NCI-H2081 (cell line): Measurements from ENCODE around the gene KCNQ2.
A peak's percentile ranks its signal among the peaks of the same experiment; 100 is the strongest.
"Not testable (repeated sequence)": the region's sequence is repeated elsewhere in the genome, so short reads cannot be mapped to it uniquely, and the experiment has no call there.

Experiments used
- DNase-seq, 2 experiments: peaks; one replicate each; lab custom pipeline; 2025; lab: John Stamatoyannopoulos, UW

The KCNQ2 gene

DNA sequence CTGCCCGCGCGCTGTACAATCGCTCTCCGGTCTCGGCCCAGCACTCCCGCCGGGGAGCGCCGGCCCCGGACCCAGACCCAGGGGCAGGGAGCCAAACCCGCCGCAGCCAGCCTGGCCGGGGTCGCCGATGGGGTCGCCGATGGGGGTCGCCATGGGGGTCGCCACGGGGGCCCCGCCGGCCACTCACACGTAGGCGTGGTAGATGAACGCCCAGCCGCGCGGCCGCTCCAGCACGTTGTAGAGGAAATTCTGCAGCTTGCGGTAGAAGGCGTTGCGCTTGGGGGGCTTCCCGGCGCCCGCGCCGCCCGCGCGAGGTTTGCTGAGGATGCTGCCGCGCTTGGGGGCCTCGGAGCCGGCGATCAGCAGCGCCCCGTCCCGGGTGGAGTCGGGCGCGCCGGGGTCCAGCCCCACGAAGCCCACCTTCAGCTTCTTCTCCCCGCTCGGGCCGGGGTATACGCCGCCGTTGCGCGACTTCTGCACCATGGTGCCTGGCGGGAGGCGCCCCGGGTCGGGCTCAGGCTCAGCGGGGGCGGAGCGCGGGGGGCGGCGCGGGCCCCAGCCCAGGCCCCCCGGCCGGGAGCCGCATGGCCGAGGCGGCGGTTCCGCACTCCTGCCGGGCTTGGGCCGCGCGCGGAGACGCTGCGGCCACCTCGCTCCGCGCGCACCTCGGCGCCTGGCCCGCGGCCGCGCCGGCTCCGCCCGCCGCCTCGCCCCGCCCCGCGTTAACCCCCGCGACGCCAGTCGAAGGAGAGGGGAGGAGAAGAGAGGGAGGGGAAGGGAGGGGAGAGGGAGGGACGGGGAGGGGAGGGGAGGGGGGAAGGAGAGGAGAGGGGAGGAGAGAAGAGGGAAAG lies at the start of gene KCNQ2:
KCNQ2 (minus strand) TSS at position 675 of the 851 bp plus-strand sequence; CDS start at position 483, 192 bp downstream.
- no peak for DNase-seq

DNA sequence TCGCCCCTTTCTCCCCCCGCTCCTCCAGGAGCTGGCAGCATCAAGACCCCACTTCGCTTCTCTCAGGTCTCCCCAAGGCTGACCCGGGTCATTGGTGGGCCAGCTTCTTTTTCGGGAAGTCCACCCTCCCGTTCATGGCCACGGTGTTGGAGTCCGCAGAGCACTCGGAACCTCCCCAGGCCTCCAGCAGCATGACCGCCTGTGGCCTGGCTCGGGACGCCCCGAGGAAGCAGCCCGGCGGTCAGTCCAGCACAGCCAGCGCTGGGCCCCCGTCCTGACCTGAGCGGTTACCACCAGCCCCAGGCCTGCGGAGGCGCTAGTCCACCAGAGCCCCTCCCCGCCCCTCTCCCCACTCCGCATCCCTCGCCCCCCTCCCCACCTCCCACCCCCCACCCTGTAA lies 49.1 kb upstream of the KCNQ2 start:
- no peak for DNase-seq

DNA sequence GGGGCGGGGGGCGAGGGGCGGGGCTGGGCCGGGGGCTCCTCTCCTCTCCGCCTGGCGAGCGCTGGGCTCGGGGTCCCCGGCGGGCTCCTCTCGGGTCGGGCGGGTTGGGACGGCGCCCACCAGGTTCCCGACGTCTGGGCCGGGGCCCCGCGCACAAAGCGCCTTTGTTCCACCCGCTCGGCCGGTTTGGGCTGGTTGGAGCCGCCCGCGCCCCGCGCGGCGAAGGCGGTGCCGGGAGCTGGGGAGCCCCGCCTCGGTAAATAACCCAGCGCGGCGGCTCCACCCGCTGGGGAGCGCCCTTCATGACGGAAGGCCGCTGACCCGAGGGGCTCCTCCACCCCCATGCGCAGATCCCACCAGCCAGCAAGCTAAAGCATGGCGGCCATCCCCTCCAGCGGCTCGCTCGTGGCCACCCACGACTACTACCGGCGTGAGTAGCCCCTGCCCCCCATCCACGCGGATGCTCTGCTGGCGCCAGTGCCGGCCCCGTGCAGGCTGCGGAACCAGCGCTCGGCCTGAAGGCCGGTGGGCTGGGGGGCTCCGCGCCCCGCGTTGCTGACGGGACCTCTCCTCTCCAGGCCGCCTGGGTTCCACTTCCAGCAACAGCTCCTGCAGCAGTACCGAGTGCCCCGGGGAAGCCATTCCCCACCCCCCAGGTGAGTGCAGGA lies 48.6 kb upstream of the KCNQ2 start:
- DNase-seq: peak; percentile 46 to 49

DNA sequence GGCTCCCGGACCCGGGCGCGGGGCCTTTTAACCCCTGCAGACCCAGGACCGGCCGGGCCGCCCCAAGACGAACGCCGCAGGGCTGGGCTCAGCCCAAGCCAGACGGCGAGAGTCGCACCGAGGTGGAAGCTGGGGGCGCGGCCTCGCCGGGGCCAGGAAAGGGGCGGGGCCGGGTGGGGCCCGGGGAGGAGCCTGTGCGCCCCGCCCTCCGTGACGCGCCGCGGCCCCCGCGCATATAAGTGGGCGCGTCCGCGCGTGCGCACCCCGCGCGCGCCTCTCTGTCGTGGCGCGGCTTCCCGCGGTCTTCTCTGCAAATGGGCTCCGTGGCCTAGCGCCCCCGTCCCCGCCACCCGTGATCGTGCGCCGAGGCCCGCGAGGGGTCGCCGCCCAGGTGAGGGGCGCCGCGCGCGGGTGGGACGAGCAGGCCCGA lies 48.1 kb upstream of the KCNQ2 start, which contains the start of gene PPDPF:
PPDPF (plus strand) TSS at position 262 of the 430 bp plus-strand sequence. CDS start 544 bp downstream, outside the sequence.
- peak; percentile 62 to 82 for DNase-seq

DNA sequence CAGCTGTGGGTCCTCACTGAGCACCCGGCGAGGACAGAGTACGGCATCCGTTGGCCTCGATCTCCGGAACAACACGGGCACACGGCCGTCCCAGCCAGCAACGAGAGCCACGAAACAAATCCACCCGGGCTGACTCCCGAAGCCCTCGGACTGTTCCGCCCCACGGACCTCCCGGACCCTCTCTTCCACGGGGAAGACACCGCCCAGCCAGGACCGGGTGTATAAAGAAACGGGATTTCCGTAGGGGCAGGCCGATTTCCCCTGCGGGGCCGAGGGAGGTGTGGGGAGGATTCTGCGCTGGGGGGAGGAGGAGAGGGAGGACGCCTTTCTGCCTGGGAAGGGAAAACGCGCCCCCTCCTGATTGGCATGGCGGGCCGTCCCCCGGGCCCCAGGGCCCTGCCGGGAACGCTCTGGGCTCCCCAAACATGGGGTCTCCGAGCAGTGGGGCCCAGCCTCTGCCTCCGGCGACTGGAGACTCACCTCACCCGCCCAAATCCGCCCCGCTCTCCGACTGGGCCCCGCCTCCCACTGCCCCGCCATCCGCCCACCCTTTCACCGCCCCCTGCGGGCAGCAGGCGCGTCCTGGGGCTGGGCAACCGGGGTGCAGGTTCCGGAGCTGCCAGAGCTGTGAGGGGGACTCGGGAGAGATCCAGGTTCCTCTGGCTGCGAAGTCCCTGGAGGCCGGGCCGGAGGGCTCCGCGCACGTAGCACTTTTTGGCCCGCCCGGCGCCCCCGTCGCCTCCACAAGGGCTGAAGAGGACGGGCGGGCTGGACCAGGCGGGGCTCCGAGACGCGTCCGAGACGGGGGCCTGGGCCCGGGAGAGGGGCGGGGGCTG lies 47.4 kb upstream of the KCNQ2 start:
- peak in 1 of 2 experiments; percentile 27 for DNase-seq

DNA sequence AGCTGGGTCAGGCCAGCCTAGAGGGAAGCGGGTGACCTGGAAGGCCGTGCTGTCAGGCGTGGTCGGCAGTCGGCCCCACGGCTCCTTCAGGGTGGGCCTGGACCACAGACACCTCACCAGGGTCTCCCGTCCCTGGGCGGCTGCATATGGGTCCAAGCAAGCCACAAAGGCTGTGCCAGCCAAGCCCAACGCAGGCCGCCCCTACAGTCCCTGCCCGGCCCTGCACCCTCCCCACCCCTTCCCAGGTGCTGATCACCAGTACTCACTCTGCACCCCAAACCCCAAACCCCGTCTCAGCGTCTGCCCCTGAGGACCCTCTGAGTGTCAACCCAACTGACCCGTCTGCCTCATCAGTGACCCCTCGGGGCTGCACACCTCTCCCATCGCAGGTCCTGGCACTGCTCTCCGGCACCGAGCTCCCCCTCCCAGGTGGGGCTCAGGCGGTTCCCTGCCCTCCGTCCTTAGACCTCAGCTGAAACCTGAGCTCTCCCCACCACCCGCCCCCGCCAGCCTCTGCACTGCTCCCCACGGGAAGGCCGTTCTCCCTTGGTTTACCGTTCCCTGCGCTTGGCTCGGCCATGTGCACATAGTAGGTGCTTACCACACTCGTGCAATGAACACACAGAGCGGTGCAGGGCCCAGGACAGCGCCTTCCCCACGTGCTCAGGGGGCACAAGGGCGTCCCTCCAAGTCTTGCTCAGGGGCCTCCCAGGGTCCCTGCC lies 46.7 kb upstream of the KCNQ2 start:
- DNase-seq: no peak

DNA sequence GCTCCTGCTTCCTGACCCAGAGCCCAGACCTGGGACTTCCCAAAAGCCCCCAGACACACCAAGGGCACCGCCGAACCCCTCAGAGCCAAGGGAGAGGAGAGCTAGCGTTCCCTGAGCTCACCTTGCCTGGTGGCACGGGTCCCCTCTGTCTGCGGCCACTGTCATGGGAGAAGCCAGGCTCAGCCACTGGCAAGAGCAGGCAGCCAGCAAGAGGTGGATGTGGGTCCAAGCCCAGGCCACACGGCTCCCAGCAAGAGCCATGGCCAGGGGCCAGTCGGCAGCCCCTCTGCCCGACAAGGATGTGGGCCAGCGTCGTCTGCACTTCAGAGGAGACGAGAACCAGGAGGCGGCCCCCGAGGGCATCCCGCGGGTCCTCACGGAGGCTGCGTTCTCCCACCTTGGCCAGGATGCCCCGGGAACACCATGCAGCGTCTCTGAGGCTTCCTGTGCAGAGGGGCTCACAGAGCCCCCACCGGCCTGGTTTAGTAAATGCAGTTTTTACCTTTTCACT lies 46.0 kb upstream of the KCNQ2 start:
- no peak for DNase-seq

DNA sequence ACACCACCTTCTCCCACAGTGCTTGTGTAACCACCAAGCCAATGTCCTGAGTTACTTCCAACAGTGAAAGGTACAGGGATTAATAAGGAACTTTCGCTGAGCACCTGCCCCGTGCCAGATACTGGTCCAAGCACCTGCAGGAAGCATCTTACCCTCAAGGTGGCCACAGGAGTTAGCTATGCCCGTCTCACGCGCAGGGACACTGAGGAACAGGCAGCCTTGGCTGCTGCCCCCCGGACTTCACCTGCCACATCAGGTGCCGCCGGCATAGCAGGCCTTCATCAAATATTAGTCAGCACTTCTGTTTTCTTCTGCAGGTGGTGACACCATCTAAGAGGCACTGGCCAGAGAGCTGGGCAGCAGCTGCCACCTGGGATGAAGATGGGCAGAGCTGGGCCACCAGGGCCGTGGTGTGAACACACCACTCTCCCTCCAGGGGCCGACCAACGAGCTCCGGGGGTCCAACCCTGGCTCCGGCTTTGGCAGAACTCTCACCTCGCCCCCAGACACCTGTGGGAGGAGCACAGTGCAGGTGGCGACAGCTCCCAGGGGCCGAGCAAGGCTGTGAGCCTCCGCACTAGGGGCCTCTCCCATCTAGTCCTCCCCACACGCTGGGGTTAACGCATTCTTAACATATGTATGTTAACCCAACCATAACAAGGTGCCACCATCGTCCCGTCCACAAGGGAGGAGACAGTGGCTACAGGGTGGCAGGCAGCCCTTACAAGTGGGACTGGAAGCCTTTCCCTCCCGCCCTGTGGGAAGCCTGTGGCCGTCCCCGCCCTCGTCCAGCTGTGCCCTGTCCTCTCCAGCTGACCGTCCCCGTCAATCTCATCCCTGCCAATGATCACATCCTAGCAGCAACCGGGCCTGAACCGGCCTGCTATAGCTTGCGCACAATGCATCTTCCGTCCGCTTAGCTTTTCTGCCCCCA lies 45.2 kb upstream of the KCNQ2 start:
- DNase-seq: no peak

DNA sequence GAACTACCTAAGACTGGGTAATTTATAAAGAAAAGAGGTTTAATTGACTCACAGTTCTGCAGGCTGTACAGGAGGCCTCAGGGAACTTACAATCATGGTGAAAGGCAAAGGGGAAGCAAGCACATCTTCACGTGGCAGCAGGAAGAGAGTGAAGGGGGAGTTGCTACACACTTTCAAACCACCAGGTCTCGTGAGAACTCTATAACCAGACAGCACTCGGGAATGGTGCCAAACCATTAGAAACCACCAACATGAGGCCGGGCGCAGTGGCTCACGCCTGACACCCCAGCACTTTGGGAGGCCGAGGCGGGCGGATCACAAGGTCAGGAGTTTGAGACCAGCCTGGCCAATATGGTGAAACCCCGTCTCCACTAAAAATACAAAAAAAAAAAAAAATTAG lies 42.1 kb upstream of the KCNQ2 start:
- not testable (repeated sequence) for DNase-seq

DNA sequence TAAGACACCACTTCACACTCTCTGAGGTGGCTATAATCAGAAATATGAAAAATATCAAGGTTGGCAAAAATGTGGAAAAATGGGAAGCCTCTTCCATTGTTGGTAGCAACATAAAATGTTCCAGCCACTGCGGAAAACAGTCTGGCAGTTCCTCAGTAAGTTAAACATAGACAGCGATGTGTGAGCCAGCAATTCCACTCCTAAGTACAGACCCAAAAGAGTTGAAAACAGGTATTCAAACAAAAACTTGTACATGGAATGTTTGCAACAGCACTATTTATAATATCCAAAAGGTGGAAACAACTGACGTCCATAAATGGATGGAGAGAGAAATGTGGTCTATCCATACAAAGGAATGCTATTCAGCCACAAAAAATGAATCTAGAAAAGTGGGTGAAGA lies 40.8 kb upstream of the KCNQ2 start:
- DNase-seq: no peak

DNA sequence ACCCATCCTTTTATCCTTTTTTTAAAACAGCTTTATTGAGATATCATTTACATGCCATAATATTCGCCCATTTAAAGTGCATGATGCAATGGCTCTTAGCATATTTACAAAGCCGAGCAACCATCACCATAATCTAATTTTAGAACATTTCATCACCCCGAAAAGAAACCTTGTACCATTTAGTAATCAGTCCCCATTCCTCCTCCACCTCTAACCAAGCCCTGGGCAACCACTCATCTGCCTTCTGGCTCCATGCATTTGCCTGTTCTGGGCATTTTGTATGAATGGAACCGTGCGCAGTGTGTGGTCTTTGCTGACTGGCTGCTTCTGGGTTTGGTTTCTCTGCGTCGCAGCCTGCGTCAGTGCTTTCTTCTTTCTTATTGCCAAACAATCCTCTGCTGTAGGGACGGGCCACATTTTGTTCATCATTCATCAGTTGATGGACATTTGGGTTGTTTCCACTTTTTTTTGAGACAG lies 36.7 kb upstream of the KCNQ2 start:
- no peak for DNase-seq

DNA sequence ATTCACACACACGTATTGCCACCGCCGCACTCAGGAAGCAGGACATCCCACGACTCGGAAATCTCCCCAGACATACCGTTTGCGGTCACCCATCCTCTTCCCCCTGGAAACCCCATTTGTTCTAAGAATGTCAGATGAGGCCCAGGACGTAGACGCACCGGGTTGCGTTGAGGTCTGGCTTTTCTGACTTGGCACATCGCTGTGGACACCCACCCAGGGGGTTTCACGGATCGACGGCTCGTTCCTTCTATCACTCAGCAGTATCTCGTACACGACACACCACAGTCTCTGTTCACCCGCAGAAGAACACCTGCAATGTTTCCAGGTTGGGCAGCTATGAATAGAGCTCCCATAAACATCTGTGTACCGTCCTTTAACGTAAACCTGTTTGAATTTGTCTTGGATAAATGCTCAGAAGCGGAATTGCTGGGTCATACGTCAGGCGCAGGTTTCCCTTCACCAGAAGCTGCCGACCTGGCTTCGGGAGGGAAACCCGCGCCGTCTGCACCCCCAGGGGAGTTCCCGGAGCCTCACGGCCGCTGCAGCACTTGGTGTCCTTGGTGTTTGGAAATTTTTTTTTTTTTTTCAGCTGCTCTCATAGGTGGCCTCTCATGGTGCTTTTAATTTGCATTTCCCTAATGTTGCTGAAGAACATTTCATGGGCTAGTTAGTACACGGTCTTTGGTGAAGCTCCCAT lies 35.8 kb upstream of the KCNQ2 start:
- DNase-seq: no peak

DNA sequence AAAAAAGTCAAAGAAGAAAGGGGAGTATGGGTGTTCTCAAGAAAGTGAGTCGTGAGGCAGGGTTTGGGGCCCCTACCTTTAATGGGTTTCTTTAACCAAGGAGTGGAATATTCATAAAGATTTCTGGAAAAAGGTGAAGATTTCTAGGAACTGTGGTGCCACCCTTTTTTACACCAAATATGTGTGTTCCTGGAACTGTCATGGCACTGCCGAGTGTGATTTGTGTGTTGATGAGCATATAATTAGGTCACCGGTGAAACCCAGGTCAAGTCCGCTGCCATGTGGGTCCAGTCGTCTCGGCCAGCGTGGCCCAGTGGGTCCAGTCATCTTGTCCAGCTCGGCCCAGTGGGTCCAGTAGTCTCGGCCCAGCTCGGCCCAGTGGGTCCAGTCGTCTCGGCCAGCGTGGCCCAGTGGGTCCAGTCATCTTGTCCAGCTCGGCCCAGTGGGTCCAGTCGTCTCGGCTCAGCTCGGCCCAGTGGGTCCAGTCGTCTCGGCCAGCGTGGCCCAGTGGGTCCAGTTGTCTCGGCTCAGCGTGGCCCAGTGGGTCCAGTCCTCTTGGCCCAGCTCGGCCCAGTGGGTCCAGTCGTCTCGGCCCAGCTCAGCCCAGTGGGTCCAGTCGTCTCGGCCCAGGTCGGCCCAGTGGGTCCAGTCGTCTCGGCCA lies 34.8 kb upstream of the KCNQ2 start:
- DNase-seq: no peak

DNA sequence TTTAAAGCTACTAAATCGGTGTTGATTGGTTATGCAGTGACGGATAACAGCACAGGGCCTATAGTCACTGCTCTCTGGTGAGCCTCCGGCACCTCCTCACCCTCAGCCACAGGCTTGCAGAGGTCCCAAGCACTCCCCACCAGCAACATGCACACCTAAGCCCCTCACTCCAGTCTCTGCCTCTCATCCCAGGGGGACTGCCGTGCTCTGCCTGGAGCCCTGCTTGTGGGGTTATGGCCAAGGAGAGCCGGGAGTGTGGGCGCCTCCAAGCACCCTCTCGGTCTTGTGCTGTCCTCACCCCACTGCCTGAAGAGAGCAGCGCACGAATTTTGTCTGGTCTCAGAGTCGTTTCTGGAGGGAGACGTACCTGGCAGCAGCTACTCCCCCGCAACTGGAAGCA lies 33.3 kb upstream of the KCNQ2 start:
- DNase-seq: no peak

DNA sequence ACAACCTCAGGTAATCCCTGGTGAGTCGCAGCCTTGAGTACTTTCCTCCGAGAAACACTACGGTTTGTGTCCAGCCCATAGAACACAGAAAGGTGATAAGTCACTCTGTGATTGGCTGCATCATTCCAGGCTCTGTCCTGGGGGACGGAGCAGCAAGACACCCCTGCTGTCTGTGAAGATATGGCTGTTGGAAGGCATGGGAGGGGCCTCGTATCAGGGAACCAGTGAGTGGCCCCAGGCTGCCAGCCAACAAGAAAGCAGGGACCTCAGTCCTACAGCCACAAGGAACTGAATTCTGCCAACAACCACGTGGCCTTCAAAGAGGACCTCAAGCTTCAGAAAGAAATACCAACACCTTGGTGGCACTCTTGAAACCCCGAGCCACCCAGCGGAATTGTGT lies 32.8 kb upstream of the KCNQ2 start:
- DNase-seq: no peak

DNA sequence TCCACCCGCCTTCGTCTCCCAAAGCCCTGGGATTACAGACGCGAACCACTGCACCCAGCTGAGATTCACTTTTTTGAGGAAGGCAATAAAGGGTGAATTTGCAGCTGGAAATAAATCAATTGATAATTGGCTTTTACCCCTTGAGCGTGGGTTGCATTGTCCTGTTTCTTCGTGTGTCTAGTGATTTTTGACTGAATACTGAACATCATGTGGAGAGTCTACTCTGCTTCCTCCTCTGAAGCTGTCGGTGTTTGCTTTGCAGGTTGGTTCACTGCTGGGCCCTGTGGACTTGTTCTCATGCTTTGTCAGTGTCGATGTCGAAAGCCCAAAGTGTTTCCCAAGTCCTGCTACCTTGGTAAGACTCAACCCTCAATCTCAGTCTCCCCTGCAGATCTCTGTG lies 32.2 kb upstream of the KCNQ2 start:
- no peak for DNase-seq

DNA sequence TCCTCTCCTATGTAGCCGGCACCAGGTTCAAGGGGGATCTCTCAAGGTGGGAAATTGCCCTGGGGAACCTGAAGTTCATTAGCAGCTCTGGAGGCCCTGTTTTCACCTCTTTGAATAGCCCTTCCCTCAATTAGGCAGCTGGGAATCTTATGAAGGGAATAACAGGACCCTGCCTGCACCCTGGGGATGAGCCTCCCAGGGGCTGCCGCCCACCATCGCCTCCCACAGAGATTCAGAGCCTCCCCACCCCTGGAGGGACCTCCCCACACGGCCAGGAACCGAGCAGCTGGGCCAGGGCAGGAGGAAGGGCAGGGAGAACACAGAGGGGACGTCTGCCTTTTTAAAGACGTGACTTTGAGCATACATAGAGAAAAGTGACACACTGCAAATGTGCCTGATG lies 31.1 kb upstream of the KCNQ2 start:
- DNase-seq: no peak

DNA sequence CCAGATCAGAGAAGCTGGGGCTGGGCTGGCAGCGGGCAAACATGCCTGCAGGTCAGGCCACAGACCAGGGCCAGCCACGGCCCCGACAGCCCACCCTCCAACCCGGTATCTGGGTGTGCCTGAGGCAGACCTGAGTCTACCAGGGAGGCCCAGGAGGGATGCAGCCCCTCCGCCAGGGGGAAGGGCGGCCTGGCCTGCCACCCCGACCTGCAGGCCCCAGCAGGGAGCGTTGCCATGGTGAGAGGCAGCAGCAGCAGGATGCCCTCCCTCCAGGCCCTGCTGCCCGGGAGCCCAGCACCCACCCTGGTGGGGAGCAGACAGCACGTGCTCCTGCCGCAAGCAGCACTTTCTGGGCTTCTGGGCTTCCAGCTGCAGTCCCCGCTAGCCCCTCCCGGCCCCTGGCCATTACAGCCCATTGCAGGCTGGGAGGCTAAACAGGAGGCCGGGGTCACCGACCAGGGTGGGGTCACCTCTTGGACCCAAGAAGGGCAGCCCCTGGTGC lies 30.3 kb upstream of the KCNQ2 start:
- peak in 1 of 2 experiments; percentile 10 for DNase-seq
